HS-27A (cell line): ENCODE results near the gene LBP.
A peak's percentile ranks its signal among the peaks of the same experiment; 100 is the strongest.
"Not testable (repeated sequence)": the region's sequence is repeated elsewhere in the genome, so short reads cannot be mapped to it uniquely, and the experiment has no call there.

Source experiments
- DNase-seq: peaks from one replicate; pipeline ENCODE4 v3.0.0-alpha.2; 2012; ENCODE audit warnings: low read depth, missing footprints

LBP gene

DNA sequence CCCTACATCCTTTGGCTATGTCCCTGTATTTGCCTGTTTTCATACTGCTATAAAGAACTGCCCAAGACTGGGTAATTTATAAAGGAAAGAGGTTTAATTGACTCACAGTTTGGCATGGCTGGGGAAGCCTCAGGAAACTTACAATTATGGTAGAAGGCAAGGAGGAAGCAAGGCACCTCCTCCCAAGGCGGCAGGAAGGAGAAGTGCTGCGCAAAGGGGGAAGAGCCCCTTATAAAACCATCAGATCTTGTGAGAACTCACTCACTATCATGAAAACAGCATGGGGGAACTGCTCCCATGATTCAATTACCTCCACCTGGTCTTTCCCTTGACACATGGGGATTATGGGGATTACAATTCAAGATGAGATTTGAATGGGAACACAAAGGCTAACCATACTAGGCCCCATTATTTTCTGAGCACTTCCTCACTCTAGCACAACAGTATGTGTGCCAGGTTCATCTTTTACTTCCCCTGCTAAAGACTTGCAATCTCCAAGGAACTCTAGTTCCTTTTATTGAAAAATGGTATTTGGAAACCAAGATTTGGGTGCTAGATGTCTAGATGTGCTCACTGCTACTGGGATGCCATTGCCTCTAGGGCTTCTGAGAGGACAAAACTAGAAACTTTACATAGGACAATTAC is 49.6 kb downstream of the LBP start:
- not testable (repeated sequence) for DNase-seq

DNA sequence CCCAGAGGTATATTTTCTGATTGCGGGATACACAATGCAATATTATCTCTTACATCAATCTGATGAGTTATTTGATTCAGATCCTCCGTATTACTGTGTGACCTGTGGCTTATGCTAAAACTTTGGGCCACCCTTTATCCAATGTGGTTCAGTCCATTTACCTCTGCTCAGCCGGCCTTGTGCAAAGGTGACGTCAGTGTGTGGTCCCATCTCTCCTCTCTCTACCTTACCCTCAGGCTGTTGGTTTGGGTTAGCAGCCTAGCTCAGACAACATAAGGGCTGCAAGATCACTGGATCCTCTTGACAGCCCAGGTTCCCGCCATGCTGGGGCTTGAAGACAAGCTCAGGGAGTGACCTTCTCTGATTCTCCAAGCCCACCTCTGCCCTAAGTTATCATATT is 55.8 kb downstream of the LBP start:
- no peak for DNase-seq

DNA sequence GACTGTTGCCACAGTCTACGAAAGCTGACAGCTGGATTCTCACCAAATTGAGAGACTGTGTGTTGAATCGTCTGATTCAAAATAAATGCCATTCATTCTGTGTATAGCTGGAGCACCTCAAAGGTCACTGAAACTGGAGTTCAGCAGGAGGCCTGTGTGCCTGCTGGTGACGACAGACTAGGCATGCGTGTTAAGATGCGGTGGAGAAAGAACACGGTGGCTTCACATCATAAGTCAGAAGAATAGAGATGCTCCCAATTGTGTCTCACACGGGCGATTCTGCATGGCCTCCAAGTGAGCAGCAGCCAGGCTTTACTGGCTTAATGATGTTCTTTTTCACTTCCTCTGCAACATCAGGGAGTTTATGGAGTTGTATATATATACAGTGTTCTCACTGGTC is 56.5 kb downstream of the LBP start:
- DNase-seq = no peak

DNA sequence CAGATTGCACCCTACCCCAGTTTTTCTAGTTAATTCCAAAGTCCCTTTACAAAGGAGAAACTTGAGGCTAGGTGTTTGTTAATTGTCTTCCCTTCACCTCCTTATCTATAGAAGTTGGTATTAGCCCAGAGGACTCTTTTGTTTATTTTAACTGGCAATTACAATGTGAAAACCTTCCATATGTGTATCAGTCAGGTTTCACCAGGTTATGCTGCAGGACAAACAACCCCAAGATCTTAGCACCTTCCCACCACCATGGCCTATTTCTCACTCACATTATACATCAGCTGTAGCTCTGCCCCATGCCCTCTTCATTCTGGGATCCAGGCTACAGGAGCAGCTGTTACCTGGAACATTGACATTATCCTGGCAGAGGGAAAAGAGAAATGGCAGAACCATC is 57.7 kb downstream of the LBP start:
- no peak for DNase-seq

DNA sequence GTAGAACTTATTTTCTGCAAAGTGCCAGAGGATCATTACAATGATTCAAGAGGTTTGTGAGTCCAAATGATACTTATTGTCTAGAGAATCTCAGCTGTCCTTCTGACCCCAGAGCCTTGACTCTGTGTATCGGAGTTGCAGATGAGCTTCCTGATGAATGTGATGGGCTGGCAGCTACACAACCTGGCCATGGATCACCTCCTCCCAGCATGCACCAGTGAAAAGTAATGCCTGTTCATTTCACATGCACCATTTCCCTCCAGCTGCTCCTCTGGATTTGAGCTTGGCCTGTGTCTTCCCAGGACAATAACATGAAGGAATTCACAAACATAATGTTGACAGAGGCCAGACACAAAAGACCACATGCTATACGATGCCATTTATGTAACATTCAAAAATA is 58.9 kb downstream of the LBP start:
- no peak for DNase-seq

DNA sequence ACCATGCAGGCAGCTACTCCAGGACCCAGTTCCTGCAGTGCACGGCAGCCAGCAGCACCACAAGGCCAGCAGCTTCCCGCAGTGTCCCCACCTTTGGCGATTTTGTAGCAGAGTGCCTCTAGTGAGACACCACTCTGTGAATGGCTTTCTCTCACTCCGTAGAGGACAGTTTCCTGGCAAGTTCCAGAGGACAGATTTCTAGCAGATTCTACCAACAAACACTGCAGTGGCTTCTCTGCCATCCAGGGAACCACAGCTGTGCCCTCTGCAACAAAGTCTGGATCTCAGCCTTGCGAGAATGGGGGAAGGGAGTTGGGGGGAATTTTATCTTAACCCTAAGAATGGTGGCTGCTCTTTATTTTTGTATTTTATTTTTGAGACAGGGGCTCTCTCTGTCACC is 60.2 kb downstream of the LBP start:
- DNase-seq = no peak

DNA sequence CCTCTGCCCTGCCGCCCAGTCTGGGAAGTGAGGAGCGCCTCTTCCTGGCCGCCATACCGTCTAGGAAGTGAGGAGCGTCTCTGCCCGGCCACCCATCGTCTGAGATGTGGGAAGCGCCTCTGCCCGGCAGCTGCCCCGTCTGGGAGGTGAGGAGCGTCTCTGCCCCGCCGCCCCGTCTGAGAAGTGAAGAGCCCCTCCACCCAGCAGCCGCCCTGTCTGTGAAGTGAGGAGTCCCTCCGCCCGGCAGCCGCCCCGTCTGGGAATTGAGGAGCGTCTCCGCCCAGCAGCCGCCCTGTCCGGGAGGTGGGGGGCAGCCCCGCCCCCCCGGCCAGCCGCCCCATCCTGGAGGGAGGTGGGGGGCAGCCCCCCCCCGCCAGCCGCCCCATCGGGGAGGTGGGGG is 61.0 kb downstream of the LBP start:
- no peak for DNase-seq

DNA sequence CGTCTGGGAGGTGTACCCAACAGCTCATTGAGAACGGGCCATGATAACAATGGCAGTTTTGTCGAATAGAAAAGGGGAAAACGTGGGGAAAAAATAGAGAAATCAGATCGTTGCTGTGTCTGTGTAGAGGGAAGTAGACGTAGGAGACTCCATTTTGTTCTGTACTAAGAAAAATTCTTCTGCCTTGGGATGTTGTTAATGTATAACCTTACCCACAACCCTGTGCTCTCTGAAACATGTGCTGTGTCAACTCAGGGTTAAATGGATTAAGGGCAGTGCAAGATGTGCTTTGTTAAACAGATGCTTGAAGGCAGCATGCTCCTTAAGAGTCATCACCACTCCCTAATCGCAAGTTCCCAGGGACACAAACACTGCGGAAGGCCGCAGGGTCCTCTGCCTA is 61.5 kb downstream of the LBP start:
- not testable (repeated sequence) for DNase-seq

DNA sequence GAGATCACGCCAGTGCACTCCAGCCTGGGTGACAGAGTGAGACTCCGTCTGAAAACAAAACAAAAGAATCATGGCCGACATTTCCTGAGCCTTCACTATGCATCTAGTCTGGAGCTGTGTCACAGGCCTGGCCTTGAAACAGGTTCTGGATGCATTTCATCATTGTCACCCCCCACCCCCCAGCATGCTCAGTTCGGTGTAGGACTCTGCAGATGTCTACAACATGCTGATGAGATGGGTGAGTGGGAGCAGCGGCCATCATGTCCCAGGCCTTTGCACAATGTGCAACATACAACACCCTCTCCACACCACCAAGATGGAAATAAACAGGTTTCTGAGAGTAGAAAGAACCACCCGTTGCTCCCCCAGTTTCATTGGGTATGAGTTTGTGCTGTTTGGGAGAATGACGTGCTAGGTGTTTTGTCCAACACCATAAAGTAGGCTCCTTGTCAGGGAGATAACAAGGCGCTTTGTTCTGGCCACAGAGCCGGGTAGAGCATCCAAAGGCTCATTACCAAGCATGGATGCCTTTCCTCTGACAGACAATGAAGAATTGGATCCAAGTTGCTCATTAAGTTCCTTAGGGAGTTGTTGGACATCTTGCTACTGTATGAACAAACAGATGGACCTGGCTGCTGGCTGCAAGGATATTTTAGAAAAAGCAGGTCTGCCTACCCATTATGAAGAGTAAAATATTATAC is 66.7 kb downstream of the LBP start:
- DNase-seq = no peak

DNA sequence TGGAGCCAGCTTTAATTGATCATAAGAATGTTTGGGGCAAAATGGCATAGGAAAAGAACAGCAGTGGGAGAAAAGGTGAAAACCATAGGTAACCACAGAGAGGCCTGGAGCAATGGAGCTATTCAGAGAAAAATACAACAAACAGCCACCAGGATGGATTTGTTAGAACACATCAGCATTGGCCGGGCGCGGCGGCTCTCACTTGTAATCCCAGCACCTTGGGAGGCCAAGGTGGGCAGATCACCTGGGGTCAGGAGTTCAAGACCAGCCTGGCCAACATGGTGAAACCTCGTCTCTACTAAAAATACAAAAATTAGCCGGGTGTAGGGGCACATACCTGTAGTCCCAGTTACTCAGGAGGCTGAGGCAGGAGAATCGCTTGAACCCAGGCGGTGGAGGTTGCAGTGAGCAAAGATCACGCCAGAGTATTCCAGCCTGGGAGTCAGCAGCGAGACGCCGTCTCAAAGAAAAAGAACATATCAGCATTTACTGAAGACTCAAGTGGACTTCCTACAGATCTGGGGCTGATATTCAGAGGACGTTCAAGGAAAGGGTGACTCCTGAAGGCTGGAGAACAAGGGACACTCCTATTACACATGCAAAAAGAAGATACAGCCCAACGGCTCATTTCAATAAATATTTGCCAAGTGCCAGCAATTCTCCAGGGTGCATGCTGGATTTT is 68.6 kb downstream of the LBP start:
- no peak for DNase-seq

DNA sequence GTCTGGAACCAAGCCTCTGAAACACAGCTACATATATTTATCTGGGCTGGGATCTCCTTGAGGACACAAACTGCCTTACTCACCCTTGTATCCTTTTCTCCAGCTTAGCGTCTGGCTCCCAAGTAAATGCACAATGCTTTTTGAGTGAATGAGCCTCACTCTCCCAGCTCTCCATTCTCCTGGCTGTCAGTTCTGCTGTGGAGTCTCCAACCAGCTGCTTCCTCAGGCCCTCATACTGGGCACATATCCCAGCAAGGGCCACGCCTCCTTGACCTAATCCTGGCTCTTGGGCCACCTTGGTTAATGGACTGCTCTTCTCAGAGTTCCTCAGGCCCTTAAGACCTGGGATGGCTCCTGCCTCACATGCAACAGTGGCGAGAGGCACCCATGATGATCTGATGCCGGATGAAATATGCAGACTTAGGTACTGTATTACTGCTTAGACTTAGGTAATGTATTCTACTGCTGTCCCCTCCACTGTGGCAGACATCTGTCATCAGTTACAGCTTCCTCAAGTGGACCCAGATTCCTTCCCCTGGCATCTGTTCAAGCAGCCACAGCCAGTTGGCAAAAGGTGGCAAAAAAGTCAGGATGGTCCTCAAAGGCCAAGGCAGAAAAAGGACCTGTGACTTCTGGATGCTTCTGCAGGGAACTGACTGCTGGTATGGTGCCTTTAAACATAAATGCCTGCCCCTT is 72.4 kb downstream of the LBP start:
- no peak for DNase-seq

DNA sequence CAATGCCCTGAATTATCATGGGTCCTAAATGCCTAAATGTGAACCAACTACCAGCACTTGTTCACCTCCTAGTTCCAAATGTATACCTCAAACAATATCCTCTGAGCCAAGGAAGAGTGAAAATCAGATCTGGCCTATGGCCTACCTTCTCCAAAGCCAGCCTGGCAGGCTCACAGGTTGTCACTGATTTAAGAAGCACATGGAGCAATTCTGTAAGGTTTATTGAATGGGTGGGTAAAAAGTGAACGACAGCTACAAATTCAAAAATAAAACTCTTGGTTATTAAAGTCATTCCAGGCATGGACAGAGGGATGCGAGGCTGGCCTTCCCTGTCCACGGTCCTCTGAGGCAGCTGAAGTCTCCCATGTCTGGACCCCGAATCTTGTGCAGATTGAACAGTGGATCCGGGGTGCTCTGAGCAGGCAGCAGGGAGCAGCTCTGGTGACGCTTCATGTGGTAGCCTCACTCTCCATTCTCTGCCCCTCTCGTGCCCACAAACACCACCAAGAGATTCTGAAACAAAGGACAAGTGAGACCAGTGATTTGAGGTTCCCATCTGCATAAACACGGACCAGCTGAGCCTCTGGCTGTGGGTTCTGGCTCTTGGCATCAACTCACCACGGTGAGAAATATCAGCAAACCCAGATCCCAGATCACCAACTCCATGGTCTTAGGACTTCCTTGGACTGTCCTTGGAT is 74.3 kb downstream of the LBP start:
- DNase-seq = no peak

DNA sequence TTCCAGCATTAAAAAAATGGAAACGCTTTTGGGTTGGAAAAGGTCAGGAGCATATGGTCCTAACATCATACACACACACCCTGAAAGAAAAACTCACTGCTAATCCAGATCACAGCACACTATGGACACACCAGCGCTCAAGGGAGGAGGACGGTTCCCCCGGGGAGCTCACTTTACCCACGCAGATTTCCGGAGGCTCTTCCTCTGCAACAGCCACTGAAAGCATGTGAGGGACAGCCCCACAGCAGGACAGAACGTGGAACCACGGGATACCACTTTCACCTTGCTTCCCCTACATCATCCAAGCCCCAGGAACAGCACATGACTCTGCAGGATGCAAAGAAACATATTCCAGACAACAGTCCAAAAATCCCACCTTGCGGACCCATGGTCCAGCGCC is 75.6 kb downstream of the LBP start:
- no peak for DNase-seq

DNA sequence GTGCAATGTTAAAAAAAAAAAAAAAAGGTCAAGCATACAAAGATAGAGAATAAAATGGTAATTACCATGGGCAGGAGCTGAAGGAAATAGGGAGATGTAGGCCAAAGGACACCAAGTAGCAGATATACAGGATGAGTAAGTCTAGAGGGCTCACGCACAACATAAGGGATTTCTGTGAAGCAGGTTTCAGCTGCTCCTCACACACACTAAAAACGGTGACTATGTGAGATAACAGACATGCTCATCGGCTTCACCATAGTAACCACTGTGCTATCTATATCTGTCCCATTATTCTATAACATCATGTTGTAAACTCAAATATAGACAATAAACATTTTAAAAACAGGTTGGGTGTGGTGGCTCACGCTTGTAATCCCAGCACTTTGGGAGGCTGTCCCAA is 77.3 kb downstream of the LBP start:
- DNase-seq = no peak

DNA sequence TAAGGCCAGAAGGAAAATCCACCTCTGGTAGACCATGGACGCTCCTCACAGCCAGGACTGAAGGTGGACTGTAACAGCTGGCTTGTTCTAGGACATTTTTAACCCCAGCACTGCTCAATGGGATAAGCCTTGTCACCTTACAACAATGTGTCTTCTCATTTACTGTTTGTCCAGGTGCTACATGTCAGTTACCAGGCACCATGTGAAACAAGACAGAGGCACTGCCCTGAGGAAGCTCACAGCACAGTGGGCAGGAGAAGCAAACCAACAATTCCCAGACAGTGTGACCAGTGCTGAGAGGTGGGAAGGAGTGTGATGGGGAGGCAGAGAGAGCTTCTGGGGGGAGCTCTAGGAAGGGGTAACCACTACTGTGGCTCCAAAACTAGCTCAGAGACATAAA is 78.1 kb downstream of the LBP start:
- no peak for DNase-seq

DNA sequence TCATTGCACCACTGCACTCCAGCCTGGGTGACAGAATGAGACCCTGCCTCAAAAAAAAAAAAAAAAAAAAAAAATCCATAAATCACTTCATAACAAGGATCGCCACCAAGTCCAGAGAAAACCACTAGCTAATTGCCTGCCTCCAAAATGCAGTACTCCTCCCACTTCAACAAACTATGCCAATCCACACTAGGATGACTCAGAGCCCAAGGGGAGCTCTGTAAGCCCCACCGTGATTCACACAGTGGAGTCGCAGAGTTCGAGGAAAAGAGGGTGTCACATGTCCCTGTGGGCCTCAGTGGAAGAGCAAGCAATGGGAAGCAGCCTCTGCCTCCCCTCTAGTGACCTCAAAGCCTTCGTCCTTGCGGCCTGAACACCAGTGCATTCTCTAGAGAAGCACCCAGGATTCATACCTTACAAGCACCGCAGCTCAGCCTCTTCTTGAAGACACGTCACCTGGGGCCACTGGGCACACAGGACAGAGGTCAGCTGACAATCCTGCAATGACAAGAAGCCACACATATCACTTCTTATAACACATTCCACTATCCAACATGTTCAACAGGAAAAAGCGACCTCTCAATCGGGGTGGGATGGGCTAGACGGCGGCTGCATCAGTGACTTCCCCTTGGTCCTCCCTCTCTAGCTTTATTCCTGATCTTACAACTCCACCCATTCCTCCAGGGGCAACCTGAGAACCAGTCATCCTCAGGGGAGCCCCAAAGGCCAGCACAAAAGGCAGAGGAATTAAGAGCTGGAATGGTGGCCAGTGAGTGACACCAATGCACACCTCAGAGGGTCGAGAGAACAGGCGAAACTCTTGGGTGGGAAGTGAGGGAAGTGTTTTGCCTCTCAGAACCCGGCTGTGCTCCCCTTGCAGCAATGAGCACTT is 80.0 kb downstream of the LBP start:
- peak; percentile 81 for DNase-seq
